A549 (cell line): ENCODE results near the gene NPLOC4. TPM values are rescaled to one million over a fixed set of nuclear protein-coding genes. Genes with fewer than 3 reads are reported as not detected.
A peak's percentile ranks its signal among the peaks of the same experiment; 100 is the strongest.

ENCODE experiments used
- ATAC-seq, 2 experiments: fragments of 200-7000 bp in 1 of 2; fragments of >200 bp in 1 of 2; cut with Nextera tagmentation in 1 of 2; cut with Tn5 transposase in 1 of 2; 3 replicates each; pipeline versions ENCODE4 v1.8.0 to v1.9.1; 2018 to 2020; ENCODE audit warnings: mild to moderate bottlenecking in 1 of 2, moderate library complexity in 1 of 2
- CTCF ChIA-PET: fragments of 300-600 bp; sonication (Branson Sonifier 250); formaldehyde crosslinking; extraction: SDS; loops from one replicate; lab custom pipeline; 2021; ENCODE audit warnings: antibody characterized with exemption, inconsistent platforms; lab: Yijun Ruan, JAX
- POLR2A ChIA-PET: fragments of 350-600 bp; formaldehyde crosslinking; extraction: SDS; loops from one replicate; lab custom pipeline; 2021; ENCODE audit warnings: antibody characterized with exemption, inconsistent platforms; lab: Yijun Ruan, JAX
- DNase-seq, 2 experiments: peaks; one replicate each; pipeline versions ENCODE4 v3.0.0 to v3.0.0-alpha.2; 2011 to 2016; ENCODE audit warnings: low read depth in 1 of 2, low spot score in 1 of 2
- FAIRE-seq: peaks from 2 replicates; lab custom pipeline; 2011; peaks lifted over from hg19 to GRCh38; lab: Jason Lieb, UNC
- H3K27ac ChIP-seq, 2 experiments: fragments of >200 bp; sonication (Bioruptor Twin); formaldehyde crosslinking; 3 replicates each; pipeline ENCODE4 v1.5.1; 2016 to 2017
- H3K4me1 ChIP-seq: fragments of >200 bp; sonication (Bioruptor Twin); formaldehyde crosslinking; 3 replicates; pipeline ENCODE4 v1.6.1; 2016
- H3K4me2 ChIP-seq: fragments of >200 bp; sonication (Bioruptor Twin); formaldehyde crosslinking; 3 replicates; pipeline ENCODE4 v1.6.1; 2016
- H3K4me3 ChIP-seq: fragments of >200 bp; sonication (Bioruptor Twin); formaldehyde crosslinking; 3 replicates; pipeline ENCODE4 v1.5.1; 2016
- H3K9me3 ChIP-seq: fragments of >200 bp; sonication (Bioruptor Twin); formaldehyde crosslinking; 3 replicates; pipeline ENCODE4 v1.6.1; 2016
- EHF ChIP-seq: fragments of 250-450 bp; sonication (Bioruptor Pico); IDR thresholded peaks from 2 replicates; pipeline ENCODE4 v1.5.0; 2020; ENCODE audit warnings: mild to moderate bottlenecking
- EHMT2 ChIP-seq: fragments of 200-600 bp; sonication (generic); IDR thresholded peaks from 2 replicates; pipeline ENCODE4 v1.6.1; 2016; ENCODE audit warnings: antibody characterized with exemption, low read depth, mild to moderate bottlenecking, moderate library complexity
- ELK1 ChIP-seq: fragments of 150-350 bp; IDR thresholded peaks from 2 replicates; pipeline ENCODE4 v1.6.1; 2014; ENCODE audit warnings: low read depth, mild to moderate bottlenecking, low read length
- FOSB ChIP-seq: fragments of 250-450 bp; sonication (Bioruptor Pico); IDR thresholded peaks from 2 replicates; pipeline ENCODE4 v1.5.0; 2020; ENCODE audit warnings: mild to moderate bottlenecking, moderate library complexity
- FOSL2 ChIP-seq, 2 experiments: fragments of 450-650 bp in 1 of 2; fragments of >200 bp in 1 of 2; sonication (Bioruptor Twin) in 1 of 2; formaldehyde crosslinking; IDR thresholded peaks; 2 replicates each; pipeline versions ENCODE4 v1.5.0 to v1.6.1; 2016 to 2020; ENCODE audit warnings: mild to moderate bottlenecking in 1 of 2, moderate library complexity in 1 of 2
- HOXA7 ChIP-seq: fragments of 250-450 bp; sonication (Bioruptor Pico); IDR thresholded peaks from 2 replicates; pipeline ENCODE4 v1.5.0; 2020; ENCODE audit warnings: mild to moderate bottlenecking, moderate library complexity
- HOXB13 ChIP-seq: fragments of 250-450 bp; sonication (Bioruptor Pico); IDR thresholded peaks from 2 replicates; pipeline ENCODE4 v1.5.0; 2020; ENCODE audit warnings: low read depth, mild to moderate bottlenecking, moderate library complexity
- HOXB5 ChIP-seq: fragments of 250-450 bp; sonication (Bioruptor Pico); IDR thresholded peaks from 2 replicates; pipeline ENCODE4 v1.5.0; 2020; ENCODE audit warnings: mild to moderate bottlenecking, moderate library complexity
- KDM1A ChIP-seq: fragments of 200-600 bp; sonication (generic); IDR thresholded peaks from 2 replicates; pipeline ENCODE4 v1.6.1; 2016; ENCODE audit warnings: low read depth, mild to moderate bottlenecking
- MYC ChIP-seq: IDR thresholded peaks from 2 replicates; pipeline ENCODE4 v1.6.1; 2012; ENCODE audit warnings: mild to moderate bottlenecking, inconsistent platforms, low read length, improper control_type of control experiment, borderline replicate concordance
- PBX3 ChIP-seq: IDR thresholded peaks from 2 replicates; pipeline ENCODE4 v1.6.1; 2012
- PHF8 ChIP-seq: fragments of 200-600 bp; sonication (generic); IDR thresholded peaks from 2 replicates; pipeline ENCODE4 v1.6.1; 2016; ENCODE audit warnings: low read depth, mild to moderate bottlenecking, antibody characterized with exemption, moderate library complexity, borderline replicate concordance
- POLR2A ChIP-seq: IDR thresholded peaks from 2 replicates; pipeline ENCODE4 v1.6.1; 2012; ENCODE audit warnings: mild to moderate bottlenecking, low read length
- POLR2AphosphoS2 ChIP-seq: conservative IDR thresholded peaks from 2 replicates; pipeline ENCODE4 v1.6.1; 2012; ENCODE audit warnings: low read length, improper control_type of control experiment, inconsistent platforms
- RARB ChIP-seq: fragments of 250-450 bp; sonication (Bioruptor Pico); IDR thresholded peaks from 2 replicates; pipeline ENCODE4 v1.8.0; 2021; ENCODE audit warnings: mild to moderate bottlenecking, moderate library complexity
- RNF2 ChIP-seq: fragments of 200-600 bp; sonication (generic); IDR thresholded peaks from 2 replicates; pipeline ENCODE4 v1.6.1; 2016; ENCODE audit warnings: low read depth, mild to moderate bottlenecking, antibody characterized with exemption, moderate library complexity, borderline replicate concordance
- SREBF2 ChIP-seq: fragments of 450-650 bp; IDR thresholded peaks from 2 replicates; pipeline ENCODE4 v1.6.1; 2014; ENCODE audit warnings: mild to moderate bottlenecking, moderate library complexity
- TFCP2L1 ChIP-seq: fragments of 250-450 bp; sonication (Bioruptor Pico); IDR thresholded peaks from 2 replicates; pipeline ENCODE4 v1.5.0; 2021; ENCODE audit warnings: mild to moderate bottlenecking
- TP53 ChIP-seq: fragments of 250-450 bp; sonication (Bioruptor Pico); IDR thresholded peaks from 2 replicates; pipeline ENCODE4 v1.5.0; 2021; ENCODE audit warnings: mild to moderate bottlenecking, moderate library complexity
- WGBS: methylation state at CpG from one replicate; pipeline ENCODE4 v1.1.6; 2017; ENCODE audit errors: missing lambda C conversion rate; 5-methylcytosine and 5-hydroxymethylcytosine counted together
- polyA plus RNA-seq, 4 experiments: library from polyadenylated mRNA; depleted of rRNA in 3 of 4; stranded (reverse); fragments of >200 nt; fragmentation: RNase III in 1 of 4; extraction: RNeasy Plus Mini Kit Qiagen cat#74134 plus additional on column Dnase treatment in 1 of 4; gene quantifications; 2 replicates in 3 of 4; 3 replicates in 1 of 4; pipeline ENCODE4 v1.2.3, GENCODE V29; 2011 to 2017
- TF ChIP-seq, protein P1 (sequence below): IDR thresholded peaks from 2 replicates; pipeline ENCODE4 v1.6.1; 2012; ENCODE audit warnings: low read depth, borderline replicate concordance

Gene NPLOC4
- polyA plus RNA-seq, 2 of the 4 experiments (the other 2 are of a cell fraction): 98.5 to 101 TPM

DNA sequence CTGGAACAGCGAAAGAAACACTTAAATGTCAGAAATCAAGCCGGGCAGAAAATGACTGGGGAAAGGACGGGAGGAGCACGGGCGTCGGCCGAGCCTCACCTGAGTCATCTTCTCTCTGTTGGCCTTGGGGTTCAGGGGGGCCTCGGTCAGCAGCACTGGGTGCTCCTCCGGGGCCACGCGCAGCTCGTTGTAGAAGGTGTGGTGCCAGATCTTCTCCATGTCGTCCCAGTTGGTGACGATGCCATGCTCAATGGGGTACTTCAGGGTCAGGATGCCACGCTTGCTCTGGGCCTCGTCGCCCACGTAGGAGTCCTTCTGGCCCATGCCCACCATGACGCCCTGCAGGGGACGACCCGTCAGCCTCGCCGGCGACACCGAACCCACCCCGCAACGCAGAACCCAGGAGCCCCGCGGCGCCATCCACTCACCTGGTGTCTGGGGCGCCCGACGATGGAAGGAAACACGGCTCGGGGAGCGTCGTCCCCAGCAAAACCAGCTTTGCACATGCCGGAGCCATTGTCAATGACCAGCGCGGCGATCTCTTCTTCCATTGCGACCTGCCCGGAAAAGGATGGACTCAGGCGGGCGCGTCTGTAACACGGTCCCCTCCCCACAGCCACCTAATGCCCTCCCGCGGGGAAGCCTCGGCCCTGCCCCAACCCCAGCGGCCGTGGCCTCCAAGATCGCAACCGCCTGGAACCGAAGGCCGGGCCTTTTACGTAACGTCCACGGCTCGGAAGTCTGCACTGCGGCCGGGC lies 124.9 kb downstream of the NPLOC4 start:
- ATAC-seq (peak; percentile 0 to 2; a peak in 3 of 6 replicates), DNase-seq (peak in 1 of 2 experiments; percentile 64), FAIRE-seq (no peak)
- 2% methylated on average over 47 of the region's 62 CpGs for WGBS
- H3K4me2 ChIP-seq: peak overlapping the region; percentile 82
- ChIA-PET CTCF (interaction anchor here (0.7 to 4.7 kb wide), 4 partner anchors 28 to 257 kb away, joined by 4 to 18 read pairs (median 6); no protein-coding TSS in a partner anchor), POLR2A (interaction anchor here (0.5 to 2.1 kb wide), 9 partner anchors 12 to 336 kb away, joined by 3 to 8 read pairs (median 6); partner anchors contain the start of genes BAHCC1 and FAAP100)
- H3K27ac ChIP-seq: peak overlapping the region; percentile 99
- TF ChIP-seq FOSB (CRISPR knock-in tag) (peak; percentile 96), TFCP2L1 (CRISPR knock-in tag) (peak; percentile 83; the same call in 1 of the 2 replicates), RNF2 (peak; percentile 55; the same call in 1 of the 2 replicates), HOXB5 (peak; percentile 22; the same call in 1 of the 2 replicates), POLR2AphosphoS2 (0 out of 2 replicates have a peak, but pooled peaks have one; percentile 1), MYC (no peak), RARB (CRISPR knock-in tag) (peak; percentile 86; the same call in 1 of the 2 replicates), HOXB13 (CRISPR knock-in tag) (0 out of 2 replicates have a peak, but pooled peaks have one; percentile 28), ELK1 (no peak), POLR2A (peak; percentile 24), KDM1A (no peak), FOSL2 (IDR thresholded peaks at IDR 0.05) (no peak), FOSL2 (CRISPR knock-in tag; IDR thresholded peaks at IDR 0.05) (peak; percentile 17), EHF (CRISPR knock-in tag) (peak; percentile 53; the same call in 1 of the 2 replicates), HOXA7 (peak; percentile 92; the same call in 1 of the 2 replicates), SREBF2 (no peak), TP53 (CRISPR knock-in tag) (peak; percentile 96), PBX3 (peak; percentile 67)
- TF ChIP-seq, protein P1, sequence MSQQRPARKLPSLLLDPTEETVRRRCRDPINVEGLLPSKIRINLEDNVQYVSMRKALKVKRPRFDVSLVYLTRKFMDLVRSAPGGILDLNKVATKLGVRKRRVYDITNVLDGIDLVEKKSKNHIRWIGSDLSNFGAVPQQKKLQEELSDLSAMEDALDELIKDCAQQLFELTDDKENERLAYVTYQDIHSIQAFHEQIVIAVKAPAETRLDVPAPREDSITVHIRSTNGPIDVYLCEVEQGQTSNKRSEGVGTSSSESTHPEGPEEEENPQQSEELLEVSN: peak; percentile 29; the same call in 1 of the 2 replicates
- peaks cover 21% of the 10 kb centered on the region for H3K4me1 ChIP-seq
- H3K4me3 ChIP-seq: peak overlapping the region; percentile 83
- H3K9me3 ChIP-seq: no peaks in the 10 kb centered on the region

GRCh38 chr17:81511554-81511803 lies 125.4 kb downstream of the NPLOC4 start:
- ATAC-seq (no peak), FAIRE-seq (no peak), DNase-seq (no peak)
- ChIA-PET CTCF (interaction anchor here (1.0 to 2.4 kb wide), 5 partner anchors 109 to 258 kb away, joined by 4 to 7 read pairs (median 5); no protein-coding TSS in a partner anchor), POLR2A (interaction anchor here (0.6 to 2.1 kb wide), 4 partner anchors 27 to 141 kb away, joined by 3 to 8 read pairs (median 6); partner anchors contain the start of gene FAAP100)
- H3K4me2 ChIP-seq: peak overlapping the region; percentile 82
- H3K4me1 ChIP-seq: peaks cover 16% of the 10 kb centered on the region
- H3K9me3 ChIP-seq: no peaks in the 10 kb centered on the region
- peak overlapping the region; percentile 83 for H3K4me3 ChIP-seq
- TF ChIP-seq POLR2AphosphoS2 (no peak), PHF8 (no peak), TP53 (CRISPR knock-in tag) (no peak), RNF2 (0 out of 2 replicates have a peak, but pooled peaks have one; percentile 8), FOSB (CRISPR knock-in tag) (no peak), EHMT2 (no peak)
- 3% methylated on average over 9 of the region's 9 CpGs for WGBS
- peak overlapping the region; percentile 99 for H3K27ac ChIP-seq
